GM19372 (cell line): ENCODE data around the gene ZNF536.
"Not testable (repeated sequence)": the region's sequence is repeated elsewhere in the genome, so short reads cannot be mapped to it uniquely, and the experiment has no call there.

Experiments
- ATAC-seq: cut with Tn5 transposase; IDR thresholded peaks from one replicate; pipeline ENCODE4 v1.9.1; 2021; ENCODE audit warnings: mild to moderate bottlenecking, low read depth, moderate library complexity; ENCODE audit not compliant: unreplicated experiment

The ZNF536 gene

GRCh38 chr19:30407068-30407709, 35.0 kb downstream of the ZNF536 start:
- ATAC-seq, result no peak

DNA sequence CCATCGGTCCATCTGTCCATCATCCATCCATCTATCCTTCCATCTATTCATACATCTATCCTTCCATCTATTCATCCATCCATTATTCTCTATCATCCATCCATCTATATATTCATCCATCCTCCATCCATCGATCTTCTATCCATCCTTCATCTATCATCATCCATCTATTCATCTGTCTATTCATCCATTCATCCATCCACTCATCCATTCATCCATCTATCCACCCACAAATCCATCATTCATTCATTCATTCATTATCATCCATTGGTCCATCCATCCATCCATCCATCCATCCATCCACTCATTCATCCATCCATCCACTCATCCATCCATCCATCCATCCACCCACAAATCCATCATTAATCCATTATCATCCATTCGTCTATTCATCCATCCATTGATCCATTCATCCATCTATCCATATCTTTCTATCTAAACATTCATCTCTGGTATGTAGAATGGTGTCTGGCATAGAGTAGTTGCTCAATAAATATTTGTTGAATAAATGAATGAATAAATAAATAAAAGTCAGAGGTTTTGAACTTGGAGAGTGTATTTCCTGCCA, 36.6 kb downstream of the ZNF536 start:
- ATAC-seq, result no peak

DNA sequence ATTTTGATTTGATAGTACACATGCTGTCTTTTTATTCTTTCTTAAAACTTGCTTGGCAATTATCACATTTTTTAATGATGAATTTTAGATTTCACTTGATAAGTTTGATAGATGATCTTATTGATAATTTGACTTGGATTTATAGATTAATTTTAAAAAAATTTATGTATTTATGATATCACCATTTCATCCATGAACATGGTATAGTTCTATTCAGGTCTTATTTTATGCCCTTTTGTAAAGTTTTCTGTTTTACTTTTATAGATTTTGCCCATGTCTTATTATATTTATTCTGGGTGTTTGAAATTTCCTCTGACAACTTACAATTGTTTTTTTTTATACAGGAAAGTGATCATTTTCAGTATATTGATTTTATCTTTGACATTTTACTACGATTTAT, 39.5 kb downstream of the ZNF536 start:
- no peak for ATAC-seq

DNA sequence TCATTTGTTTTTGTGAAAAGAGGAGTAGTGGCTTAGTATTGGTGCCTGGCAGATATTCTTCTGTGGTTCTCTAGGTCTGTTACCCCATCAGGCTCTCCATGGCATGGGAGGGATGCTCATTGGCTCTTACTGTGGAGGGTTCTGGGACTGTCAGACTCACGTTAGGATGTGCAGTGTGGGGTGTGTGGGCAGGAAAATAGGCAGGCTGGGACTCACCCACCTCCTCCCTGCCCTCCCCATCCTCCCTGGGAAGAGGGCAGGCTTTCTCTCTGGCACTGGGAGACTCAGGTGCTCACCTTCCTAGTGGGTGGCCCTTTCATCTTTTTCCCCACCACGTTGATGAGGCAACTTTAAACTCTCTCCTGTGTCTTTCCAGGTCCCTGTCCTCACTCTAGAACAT, 44.2 kb downstream of the ZNF536 start:
- no peak for ATAC-seq

GRCh38 chr19:30417166-30417565, 45.0 kb downstream of the ZNF536 start:
- ATAC-seq, result not testable (repeated sequence)

GRCh38 chr19:30419568-30420180, 47.5 kb downstream of the ZNF536 start:
- ATAC-seq, result no peak

GRCh38 chr19:30420316-30420715, 48.1 kb downstream of the ZNF536 start:
- ATAC-seq, result no peak

- no peak for ATAC-seq
Observed at GRCh38 chr19:30420881-30421280, 48.7 kb downstream of the ZNF536 start.

DNA sequence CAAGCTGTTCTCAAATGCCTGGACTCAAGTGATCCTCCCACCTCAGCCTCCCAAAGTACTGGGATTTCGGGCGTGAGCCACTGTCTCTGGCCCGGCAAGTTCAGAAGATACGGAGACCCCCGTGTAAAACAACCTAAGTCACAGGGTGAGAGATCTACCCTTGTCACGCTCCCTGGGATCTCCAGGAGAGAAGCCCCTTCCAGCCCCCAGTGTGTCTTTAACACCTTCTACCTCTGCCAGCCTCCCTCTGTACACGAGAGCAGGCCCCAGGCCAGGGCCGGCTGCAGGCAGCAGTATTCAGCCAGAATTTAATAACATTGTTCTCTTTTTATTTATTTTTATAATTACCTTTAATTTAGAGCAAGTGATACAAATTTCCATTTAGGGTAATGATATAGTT, 49.4 kb downstream of the ZNF536 start:
- no peak for ATAC-seq

DNA sequence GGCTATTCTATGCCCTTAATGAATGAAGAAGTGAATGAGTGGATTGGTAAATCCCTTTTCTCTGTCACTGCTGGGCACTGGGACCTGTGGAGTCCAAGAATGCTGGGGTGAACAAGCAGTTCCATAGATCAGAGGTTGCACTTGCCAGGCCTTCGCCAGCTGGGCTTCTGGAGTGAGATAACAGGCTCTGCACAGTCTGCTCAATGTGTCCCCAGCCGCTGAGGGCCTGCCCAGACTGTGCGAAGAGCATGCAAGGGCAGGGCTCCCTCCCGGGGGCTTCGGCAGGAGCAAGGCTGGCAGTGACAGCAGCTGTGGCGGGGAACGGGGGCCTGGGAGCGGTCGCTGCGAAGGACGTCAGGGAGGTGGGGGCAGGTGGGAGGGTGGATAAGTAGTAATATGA, 51.3 kb downstream of the ZNF536 start:
- no peak for ATAC-seq

- no peak for ATAC-seq
Observed at GRCh38 chr19:30425885-30426838, 54.0 kb downstream of the ZNF536 start.

- no peak for ATAC-seq
Observed at GRCh38 chr19:30426864-30427263, 54.7 kb downstream of the ZNF536 start.

- no peak for ATAC-seq
Observed at GRCh38 chr19:30428092-30428680, 56.0 kb downstream of the ZNF536 start.

- no peak for ATAC-seq
Observed at GRCh38 chr19:30428844-30429243, 56.7 kb downstream of the ZNF536 start.

- ATAC-seq, result no peak
Observed at GRCh38 chr19:30430206-30430734, 58.1 kb downstream of the ZNF536 start.

- ATAC-seq, result no peak
Observed at GRCh38 chr19:30431591-30431990, 59.4 kb downstream of the ZNF536 start.

DNA sequence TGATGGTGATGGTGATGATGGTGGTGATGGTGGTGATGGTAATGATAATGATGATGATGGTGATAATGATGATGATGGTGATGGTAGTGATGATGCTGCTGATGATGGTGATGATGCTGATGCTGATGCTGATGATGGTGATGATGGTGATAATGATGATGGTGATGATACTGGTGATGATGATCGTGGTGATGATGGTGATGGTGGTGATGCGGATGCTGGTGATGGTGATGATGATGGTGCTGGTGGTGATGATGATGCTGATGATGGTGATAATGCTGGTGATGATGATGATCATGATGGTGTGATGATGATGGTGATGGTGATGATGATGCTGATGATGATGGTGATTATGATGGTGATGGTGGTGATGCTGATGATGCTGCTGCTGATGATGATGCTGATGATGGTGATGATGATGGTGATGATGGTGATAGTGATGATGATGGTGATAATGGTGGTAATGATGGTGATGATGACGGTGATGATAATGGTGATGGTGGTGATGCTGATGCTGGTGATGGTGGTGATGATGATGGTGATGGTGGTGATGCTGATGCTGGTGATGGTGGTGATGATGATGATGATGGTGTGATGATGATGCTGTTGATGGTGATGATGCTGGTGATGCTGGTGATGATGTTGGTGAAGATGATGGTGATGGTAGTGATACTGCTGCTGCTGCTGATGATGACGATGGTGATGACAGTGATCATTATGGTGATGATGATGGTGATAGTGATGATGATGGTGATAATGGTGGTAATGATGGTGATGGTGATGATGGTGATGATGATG, 62.8 kb downstream of the ZNF536 start:
- no peak for ATAC-seq

DNA sequence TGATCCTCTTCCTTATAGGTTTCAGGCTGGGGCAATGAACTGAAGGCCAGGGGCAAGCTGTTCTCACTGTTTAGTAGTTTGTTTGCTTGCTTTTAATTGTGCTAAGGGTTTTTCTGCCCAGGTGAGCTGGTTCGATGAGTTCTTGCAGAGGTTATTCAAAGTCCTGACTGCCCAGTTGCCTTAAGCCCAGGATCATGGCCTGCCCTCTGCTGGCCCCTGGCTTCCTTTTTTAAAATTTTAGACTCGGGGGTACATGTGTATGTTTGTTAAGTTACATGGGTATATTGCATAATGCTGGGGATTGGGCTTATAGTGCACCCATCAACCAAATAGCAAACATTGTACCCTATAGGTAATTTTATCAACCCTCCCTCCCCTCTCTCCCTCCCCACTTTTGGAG, 65.7 kb downstream of the ZNF536 start:
- ATAC-seq, result no peak

DNA sequence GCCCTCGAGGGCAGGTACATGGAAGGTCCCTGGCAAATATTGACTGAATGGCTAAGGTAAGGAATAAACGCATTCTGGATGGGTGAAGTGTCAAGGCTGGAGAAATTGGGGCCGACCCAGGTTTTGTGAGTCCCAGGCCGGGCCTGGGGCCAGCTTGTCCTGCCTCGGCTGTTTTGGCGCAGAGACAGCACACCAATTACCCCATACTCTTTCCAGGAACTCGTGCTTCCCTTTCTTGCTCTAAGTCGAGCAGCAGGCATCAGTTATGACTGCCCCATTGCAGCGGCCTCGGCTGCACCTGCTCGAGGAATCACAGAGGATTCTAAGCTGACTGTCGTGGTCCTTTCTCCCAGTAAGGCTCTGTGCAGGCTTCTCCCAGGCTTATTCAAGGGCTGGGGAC, 67.1 kb downstream of the ZNF536 start:
- no peak for ATAC-seq

DNA sequence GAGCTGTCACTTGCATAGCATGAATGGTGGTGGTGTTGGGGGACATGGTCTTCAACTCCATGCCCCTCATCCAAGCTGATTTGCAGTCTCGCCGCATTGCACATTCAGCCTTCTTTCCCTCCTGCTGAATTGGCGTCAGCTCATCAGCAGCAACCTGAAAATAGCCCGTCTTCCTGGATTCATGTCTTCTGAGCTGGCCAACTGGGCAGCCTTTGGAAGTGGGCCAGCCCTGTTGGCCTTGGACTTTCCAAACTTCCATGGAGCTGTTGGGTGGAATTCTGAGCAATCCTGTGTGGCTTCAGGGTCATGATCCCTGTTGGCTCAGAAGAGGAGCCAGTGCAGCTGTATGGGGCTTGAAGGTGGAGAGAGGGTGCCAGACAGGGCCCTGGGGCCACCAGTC, 68.8 kb downstream of the ZNF536 start:
- ATAC-seq, result no peak
